GM19035 (cell line): ENCODE data around the gene FOXL2.

Experiments
- ATAC-seq: cut with Tn5 transposase; IDR thresholded peaks from one replicate; pipeline ENCODE4 v1.9.1; 2021; ENCODE audit not compliant: unreplicated experiment

The FOXL2 gene

GRCh38 chr3:138945709-138946662 is 951 bp downstream of the FOXL2 start:
- ATAC-seq, result no peak

DNA sequence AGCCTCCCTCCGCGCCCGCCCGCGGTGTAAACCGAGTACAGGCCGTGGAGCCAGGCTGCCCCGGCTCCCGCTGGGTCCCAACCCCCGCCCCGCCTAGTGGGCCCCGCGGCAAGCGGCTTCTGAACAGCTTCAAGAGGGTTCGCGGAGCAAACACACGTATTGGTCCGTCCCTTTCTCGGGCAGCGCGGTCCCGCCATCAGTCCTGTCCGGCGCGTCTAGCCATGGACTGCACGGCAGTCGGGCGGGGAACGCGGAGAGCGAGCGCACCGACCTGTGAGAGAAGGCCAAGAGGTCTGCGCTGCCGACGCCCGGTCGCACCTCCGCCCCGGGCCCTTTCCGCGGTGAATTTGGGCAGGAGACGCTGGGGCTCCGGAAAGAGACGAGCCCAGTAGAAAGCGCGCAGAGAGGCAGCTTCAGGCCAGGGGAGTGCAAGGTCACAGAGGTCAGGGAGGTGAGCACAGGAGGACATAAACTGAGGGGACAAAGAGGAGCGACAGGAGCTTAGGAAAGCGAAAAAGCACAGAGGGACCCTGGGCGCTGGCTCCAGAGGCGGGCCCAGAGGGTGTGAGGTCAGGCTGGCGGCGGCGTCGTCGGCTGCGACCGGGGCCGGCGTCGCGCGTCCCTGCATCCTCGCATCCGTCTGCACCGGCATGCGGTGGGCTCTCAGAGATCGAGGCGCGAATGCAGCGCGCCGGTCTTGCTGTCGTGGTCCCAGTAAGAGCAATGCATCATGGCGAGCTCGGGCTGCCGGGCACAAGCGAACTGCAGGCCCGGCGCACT is 1.8 kb downstream of the FOXL2 start:
- ATAC-seq, result no peak

GRCh38 chr3:138944654-138944928 is 2.3 kb downstream of the FOXL2 start:
- ATAC-seq, result no peak

GRCh38 chr3:138943724-138944653 is 2.9 kb downstream of the FOXL2 start:
- no peak for ATAC-seq

DNA sequence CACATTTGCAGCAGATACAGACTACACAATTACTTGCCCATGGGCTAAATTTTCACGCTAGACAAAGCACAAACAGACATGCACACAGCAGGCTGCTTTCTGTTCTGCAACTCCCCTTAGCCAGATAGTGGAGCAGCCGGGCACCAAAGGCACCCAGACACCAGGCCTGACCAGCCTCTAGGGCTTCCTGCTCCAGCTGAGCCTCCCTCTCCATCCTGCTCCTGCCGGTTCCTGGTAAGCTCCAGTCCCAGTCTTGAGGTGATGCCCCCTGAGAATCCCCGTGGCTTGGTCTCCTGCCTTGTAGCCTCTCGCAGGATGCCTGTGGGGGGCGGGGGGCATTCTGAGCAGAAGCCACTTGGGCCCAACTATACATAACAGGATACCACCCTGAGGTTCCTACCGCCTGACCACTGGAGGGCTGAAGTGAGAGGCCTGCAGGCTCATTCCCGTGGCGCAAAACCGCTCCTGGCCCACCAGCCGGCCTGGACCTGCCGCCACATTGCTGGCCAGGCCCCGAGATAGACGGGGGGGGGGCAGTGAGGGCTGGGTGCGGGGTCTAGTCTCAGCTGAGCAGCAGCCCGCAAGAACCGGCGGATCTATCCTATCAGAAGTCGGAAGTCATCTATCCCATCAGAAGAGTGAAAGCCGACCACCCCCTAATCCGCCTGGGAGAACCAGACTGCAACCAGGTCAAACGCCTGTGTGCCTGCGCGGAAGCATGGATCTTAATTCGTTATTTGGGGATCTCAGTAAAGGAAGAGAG is 3.9 kb downstream of the FOXL2 start:
- ATAC-seq, result no peak

DNA sequence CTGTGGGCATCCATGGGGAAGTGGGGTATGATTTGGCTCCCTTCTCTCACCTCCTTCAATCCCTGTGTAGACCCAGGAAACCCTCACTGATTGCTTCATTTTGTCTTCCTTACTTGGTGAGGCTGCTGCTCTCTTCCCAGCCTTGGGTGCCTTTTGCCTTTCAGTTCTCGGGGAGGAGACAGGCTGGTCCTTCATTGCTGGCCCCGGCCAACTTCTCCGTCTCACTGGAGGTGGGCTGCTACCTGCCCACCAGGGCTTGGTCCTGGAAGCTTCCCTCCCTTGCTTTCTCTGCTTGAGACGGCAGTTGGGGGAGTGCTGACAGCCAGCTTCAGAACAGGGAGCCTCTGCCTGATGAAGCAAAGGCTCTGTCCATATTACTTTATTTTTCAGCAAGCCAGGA is 4.7 kb downstream of the FOXL2 start:
- ATAC-seq, result no peak

DNA sequence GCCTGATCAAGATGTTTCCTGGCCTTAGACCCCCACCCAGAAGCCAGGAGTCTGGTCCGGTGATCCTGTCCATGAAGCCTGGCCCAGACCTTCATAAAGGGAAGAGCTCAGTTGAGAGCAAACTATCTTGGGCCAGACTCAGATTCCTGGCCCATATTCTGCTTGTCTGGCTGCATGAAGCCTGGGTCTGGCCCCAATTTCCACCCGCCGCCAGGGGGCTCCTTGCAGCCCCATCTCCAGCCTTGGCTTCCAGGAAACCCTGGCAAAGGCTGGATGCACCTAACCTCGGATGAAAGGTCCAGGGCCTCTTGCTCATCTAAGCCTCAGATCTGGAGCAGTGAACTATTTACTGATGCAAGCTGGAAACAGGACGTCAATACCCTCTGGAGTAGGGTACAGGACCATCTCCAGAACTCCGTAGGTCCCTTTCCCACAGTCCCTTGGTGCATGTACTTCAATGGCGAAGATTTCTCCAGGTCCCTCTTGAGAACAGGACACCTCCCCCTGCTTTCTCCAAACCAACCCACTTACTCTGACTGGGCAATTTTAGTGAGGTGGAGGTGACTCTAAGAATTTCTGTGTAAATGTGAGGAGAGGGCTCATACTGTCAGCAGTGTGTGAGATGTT is 5.6 kb downstream of the FOXL2 start:
- ATAC-seq, result no peak

DNA sequence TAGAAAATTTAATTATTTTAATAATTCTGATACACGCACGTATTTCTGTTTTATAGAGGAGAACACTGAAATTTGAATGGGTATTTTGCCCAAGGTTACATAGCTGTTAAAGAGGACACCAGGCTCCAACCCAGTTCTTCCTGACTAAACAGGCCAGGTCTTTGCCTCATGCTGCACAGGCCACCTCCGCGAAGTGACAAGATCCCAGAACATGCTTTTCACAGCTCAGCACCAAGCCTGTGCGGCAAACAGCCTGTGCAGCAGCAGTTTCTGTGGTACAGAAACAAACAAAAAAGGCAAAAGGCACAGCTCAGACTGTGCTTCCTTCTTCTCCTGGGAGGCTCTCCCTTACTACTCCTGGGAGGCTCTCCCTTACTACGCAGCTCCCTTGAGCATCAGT is 6.5 kb downstream of the FOXL2 start:
- no peak for ATAC-seq

GRCh38 chr3:138939561-138940241 is 7.2 kb downstream of the FOXL2 start:
- no peak for ATAC-seq

- no peak for ATAC-seq
Observed at GRCh38 chr3:138938877-138939560, 7.9 kb downstream of the FOXL2 start.

DNA sequence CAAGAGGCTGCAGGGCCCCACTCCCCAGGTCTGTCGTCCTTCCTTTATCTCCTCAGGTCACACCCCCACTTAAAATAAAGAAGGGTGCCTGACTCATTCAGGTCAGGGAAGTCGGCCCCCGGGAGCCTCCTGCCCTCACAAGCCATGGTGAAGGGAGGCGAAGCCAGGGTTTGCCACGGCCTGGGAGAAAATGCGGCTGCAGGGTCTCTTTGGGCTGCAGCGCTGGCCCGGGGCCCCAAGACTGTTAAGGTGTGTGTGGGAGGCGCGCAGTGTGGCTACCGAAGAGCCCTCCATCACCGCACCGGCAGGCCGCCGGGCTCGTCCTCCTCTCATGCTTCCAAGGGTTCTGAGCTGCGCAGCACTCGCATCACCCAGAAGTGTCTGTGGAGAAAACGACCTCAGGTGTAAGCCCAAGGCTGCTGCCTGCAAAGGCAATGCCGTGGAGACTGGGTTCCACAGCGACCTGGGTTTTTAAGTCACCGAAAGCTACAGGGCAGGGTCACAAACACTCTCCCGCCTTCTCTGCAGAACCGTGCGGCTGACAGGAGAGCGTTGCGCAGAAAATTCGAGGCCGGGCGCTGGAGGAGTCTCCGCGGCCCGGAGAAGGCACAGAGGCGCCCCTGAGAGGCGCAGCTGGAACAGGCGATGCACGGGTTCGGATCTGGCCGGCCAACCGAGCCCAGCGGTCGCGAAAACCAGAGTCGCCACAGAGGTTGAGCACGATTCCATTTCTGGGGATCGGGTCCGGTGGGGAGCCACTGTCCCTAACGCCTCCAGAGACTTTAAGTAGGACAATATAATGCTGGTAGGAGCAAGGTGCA is 8.7 kb downstream of the FOXL2 start:
- no peak for ATAC-seq

DNA sequence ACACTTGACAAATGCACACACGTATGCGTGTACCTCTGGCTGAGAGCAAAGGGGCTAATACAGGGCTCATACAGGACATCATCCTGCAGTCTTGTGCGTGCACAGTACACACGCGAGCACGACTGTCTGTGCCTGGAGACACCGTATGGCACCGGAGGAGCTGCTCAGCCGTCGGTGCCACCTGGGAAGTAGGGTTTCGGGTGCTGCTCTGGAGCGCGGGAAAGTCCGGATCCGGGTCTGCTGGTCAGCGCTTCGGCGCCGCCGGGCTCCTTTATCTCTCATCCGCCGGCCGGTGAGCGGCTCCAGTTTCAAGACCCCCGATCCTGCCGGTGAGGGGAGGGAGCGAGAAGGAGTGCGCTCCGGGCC is 9.3 kb downstream of the FOXL2 start:
- ATAC-seq, result no peak

DNA sequence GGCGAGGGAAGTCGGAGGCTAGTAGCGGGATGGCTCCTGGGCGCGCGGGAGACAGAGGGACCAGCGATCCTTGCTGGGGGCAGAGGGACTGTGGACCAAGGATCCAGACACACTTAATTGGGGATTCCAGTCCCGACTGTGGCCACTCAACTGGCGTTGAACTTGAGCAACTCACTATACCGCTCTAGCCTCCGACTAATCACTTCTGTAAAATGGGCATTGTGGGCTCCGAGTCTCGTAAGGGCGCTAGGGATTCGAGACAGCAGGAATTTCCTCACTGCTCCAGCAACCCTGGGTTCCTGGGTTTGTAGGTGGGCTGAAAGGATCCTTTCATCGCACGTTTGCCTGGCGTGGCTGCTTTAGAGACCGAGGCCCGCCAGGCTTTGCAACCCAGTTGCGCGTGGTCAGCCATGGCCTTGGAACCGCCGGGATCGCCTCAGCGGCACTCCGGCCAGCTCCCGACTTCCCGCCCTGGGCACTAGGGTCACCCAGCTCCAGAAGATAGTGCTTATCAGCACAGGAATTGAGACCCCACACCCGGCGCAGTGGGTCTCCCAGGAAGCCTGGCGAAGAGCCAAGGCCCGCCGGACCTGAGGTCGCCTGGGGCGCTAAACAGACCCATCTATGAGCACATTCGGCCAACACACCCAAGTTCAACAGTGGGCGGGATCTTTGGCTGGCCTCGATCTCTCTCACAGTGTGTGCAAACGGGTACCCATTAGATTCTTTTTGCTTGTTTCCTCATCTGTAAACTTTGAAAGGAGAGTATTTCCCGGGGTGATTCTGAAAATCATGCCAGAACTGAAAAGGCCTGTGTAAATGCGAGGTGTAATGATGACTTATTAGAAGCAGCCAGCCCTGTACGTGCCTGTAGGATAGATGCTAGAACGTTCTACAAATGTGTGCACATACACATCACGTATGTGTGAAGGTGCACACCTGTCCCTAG is 9.9 kb downstream of the FOXL2 start:
- no peak for ATAC-seq

- peak; percentile 76 for ATAC-seq
Observed at GRCh38 chr3:138935863-138936740, 10.8 kb downstream of the FOXL2 start.

DNA sequence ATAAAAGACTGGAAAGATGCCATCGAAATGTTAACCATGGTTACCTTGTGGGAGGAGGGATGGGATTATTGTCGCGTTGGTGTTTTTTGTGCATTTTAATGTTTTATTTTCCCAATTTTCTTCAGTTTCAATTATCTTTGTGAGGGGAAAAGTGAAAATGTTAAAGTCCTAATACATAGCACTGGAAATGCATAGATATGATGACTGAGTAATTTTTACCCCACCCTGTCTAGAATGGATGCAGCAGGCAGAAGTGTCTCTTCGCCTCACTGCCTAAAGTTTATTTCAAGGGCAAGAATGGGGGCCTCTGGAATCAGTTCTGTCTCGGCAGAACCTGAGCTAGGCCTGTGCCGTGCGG is 11.5 kb downstream of the FOXL2 start:
- ATAC-seq, result no peak
